B cell (primary cell): Measurements from ENCODE around the gene MPZL3.

Experiments used
- EZH2 ChIP-seq: IDR thresholded peaks from 2 replicates; pipeline ENCODE4 v1.6.1; 2012; ENCODE audit warnings: borderline replicate concordance, low read depth, mild to moderate bottlenecking, moderate library complexity, low read length; ENCODE audit not compliant: insufficient read depth, poor library complexity, severe bottlenecking
- TF ChIP-seq, protein P1 (sequence below): fragments of 200-600 bp; IDR thresholded peaks from one replicate; pipeline ENCODE4 v1.8.0; 2022; ENCODE audit warnings: antibody characterized with exemption, mild to moderate bottlenecking

DNA sequence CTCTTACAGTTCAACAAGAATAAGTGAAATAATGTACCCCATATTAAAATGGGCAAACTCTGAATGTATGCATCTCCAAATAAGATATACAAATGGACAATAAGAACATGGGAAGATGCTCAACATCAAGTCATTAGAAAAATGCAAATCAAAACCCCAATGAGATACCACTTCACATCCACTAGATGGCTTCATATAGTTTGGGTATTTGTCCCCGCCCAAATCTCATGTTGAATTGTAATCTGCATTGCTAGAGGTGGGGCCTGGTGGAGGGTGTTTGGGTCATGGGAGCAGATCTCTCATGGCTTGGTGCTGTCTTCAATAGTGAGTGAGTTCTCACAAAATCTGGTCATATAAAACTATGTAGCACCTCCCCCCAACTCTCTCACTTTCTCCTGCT lies 6.2 kb upstream of the MPZL3 start:
- TF ChIP-seq, protein P1, sequence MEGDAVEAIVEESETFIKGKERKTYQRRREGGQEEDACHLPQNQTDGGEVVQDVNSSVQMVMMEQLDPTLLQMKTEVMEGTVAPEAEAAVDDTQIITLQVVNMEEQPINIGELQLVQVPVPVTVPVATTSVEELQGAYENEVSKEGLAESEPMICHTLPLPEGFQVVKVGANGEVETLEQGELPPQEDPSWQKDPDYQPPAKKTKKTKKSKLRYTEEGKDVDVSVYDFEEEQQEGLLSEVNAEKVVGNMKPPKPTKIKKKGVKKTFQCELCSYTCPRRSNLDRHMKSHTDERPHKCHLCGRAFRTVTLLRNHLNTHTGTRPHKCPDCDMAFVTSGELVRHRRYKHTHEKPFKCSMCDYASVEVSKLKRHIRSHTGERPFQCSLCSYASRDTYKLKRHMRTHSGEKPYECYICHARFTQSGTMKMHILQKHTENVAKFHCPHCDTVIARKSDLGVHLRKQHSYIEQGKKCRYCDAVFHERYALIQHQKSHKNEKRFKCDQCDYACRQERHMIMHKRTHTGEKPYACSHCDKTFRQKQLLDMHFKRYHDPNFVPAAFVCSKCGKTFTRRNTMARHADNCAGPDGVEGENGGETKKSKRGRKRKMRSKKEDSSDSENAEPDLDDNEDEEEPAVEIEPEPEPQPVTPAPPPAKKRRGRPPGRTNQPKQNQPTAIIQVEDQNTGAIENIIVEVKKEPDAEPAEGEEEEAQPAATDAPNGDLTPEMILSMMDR, result no peak
- TF ChIP-seq EZH2, result no peak
